GM10266 (cell line): ENCODE data around the gene TMEM273.

Source experiments
- DNase-seq: peaks from one replicate; pipeline ENCODE4 v3.0.0; 2012; ENCODE audit errors: extremely low spot score
- TF ChIP-seq, protein P1 (sequence below): IDR thresholded peaks from 2 replicates; pipeline ENCODE4 v1.5.1; 2012; ENCODE audit warnings: mild to moderate bottlenecking, low read depth; ENCODE audit not compliant: control insufficient read depth, insufficient read depth; ENCODE audit errors: missing control alignments

Gene TMEM273

DNA sequence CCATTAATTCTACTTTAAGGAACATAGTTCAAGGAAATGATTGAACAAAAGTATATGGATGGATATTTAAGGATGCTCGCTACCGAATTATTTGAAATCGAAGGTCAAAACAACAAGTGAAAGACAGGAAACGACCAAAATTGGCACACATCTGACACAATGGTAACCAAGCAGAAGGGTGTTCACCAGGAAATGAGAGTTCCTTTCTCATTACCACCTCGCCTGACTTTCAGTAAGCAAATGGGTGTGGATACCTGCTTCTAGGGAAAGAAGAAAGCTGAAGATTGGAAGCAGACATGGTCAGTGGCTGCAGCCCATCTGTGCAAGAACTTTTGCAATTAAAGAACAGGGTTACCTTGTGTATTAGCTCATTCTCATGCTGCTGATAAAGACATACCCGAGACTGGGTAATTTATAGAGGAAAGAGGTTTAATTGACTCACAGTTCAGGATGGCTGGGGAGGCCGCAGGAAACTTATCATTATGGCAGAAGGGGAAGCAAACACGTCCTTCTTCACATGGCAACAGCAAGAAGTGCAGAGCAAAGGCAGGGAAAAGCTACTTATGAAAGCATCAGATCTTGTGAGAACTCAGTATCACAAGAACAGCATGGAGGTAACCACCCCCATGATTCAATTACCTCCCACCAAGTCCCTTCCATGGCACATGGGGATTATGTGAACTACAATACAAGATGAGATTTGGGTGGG, 6.2 kb upstream of the TMEM273 start:
- TF ChIP-seq, protein P1, sequence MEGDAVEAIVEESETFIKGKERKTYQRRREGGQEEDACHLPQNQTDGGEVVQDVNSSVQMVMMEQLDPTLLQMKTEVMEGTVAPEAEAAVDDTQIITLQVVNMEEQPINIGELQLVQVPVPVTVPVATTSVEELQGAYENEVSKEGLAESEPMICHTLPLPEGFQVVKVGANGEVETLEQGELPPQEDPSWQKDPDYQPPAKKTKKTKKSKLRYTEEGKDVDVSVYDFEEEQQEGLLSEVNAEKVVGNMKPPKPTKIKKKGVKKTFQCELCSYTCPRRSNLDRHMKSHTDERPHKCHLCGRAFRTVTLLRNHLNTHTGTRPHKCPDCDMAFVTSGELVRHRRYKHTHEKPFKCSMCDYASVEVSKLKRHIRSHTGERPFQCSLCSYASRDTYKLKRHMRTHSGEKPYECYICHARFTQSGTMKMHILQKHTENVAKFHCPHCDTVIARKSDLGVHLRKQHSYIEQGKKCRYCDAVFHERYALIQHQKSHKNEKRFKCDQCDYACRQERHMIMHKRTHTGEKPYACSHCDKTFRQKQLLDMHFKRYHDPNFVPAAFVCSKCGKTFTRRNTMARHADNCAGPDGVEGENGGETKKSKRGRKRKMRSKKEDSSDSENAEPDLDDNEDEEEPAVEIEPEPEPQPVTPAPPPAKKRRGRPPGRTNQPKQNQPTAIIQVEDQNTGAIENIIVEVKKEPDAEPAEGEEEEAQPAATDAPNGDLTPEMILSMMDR, result no peak
- no peak for DNase-seq

DNA sequence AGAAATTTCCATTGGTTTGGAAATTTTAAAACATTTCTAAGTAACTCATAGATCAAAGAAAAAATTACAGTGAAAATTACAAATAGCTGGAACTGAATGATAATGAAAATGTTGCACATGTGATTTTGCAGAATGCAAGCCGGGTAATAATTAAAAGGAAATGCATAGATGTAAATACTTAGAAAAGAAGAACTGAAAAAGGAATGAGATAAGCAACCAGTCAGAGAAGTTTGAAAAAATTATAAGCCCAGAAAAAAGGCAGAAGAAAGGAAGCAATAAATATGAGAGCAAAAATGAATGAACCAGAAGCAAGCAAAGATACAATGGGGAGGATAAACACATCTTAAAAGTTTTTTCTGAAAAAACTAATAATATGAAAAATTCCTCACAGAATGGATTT, 3.2 kb upstream of the TMEM273 start:
- TF ChIP-seq, protein P1, result no peak
- DNase-seq, result no peak

DNA sequence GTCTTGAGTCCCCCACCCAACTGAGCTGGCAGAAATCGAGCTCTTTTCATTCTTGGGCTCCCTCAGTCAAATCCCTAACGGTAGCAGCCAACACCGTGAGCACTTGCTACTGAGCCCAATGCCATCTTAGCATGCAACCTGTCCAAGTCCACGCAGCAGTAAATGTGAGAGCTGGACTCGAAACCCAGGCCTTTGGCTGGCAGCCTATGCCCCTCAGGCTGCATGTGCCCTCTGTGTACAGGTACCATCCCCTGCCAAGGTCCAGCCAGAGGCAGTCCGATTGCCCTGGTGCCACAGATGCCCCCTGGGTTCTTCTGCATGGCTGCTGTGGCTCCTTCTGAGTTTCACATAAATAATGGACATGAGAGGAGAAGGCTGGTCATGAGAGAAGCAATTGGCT, 1.2 kb upstream of the TMEM273 start:
- DNase-seq, result no peak
- TF ChIP-seq, protein P1, result no peak

DNA sequence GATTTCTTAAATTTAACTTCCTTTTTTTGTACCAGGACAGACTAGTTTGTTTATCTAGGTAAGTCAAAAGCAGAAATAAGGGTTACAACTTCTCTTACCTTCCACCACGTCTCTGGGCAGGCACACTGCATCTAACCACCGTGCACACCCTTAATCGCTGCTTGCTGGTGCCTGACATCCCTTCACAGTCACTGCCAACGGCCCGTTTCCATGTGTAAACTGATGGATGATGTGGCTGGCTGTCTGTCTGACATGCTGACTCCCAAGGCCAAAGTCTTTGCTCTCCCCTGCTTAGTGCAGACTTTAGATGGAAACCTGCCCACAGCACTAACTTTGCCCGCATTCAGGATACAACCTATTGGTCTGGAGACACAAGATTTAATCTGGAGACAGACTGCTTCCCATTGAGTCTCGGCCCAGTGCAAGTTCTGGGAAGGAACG, 1.1 kb downstream of the TMEM273 start:
- TF ChIP-seq, protein P1, result no peak

DNA sequence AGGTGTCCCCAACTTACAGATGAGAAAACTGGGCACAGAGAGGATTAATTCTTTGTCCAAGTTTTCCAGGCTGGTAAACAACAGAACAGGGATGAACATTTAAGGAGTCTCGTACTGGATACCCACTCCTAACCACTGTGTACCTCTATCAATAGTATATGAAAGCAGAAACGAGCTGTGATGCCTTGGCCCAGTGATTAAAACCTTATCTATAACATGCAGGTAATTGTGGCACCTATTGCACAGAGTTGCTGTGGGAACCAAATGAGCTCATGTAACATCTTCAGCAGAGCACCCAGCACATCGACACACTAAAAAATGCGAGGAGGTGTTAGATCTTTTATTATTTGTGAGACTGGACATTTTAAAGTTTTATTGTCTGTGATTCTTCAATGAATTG, 1.6 kb downstream of the TMEM273 start:
- TF ChIP-seq, protein P1, result no peak
- no peak for DNase-seq

More for the DNA sequence above, 1.1 kb downstream of the TMEM273 start:
- no peak for DNase-seq

DNA sequence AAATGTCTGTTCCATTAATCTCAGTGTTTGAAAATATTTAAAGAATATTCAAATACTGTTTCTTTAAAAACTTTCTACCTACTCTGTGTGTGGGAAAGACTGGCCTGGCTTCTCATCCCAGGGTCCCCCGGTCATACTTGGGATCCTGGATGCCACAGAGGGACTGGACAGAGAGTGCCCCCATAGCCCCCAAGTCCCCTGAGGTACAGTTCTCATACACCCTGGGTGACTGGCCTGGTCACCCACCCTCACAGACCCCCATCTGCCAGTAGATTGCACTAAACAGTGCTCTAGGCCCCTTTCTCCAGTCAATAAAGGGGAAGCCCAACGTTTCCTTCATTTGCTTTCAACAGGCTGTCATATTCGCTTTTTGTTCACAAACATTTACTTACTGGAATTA, 3.0 kb downstream of the TMEM273 start:
- TF ChIP-seq, protein P1, result no peak

DNA sequence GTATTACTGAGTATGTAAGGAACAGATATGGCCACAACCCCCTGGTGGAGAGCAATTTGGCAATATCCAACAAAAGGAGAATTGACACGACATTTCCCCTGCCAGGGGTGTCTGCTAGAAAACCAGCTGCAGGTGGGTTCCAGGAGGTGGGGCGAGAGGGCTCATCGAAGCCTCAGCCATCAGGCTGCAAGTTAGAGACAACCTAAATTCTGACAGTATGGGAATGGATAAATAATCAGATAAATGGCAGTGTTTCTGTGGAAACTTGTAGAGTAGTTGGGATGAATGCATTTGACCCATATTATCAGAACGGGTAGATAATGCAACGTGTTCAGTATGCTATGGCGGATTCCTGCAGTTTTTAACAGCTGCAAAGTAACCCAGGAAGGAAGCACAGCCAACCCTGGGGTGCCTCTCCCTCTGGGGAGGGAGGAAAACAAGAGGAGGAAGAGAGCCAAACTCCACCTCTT, 3.5 kb downstream of the TMEM273 start:
- TF ChIP-seq, protein P1, result no peak
- DNase-seq, result no peak

More for the DNA sequence above, 3.0 kb downstream of the TMEM273 start:
- no peak for DNase-seq
